ENCODE measurements around the gene CERS1.

CERS1 gene

GRCh38 chr19:18831524-18832305, 64.2 kb downstream of the CERS1 start, which contains the start of gene UPF1:
TSS of gene UPF1 (plus strand) at chr19:18831959. CDS start at chr19:18832210, 251 bp downstream.
- TF ChIP-seq POLR2A (IDR thresholded peaks at IDR 0.05; ENCODE audit: low read depth, low read length) = peak; percentile 93
- FAIRE-seq = no peak
- DNase-seq (ENCODE audit: insufficient read length, low spot score) = peak; percentile 95

GRCh38 chr19:18830488-18830887, 65.5 kb downstream of the CERS1 start:
- FAIRE-seq = no peak
- DNase-seq (ENCODE audit: insufficient read length, low spot score) = no peak
- TF ChIP-seq POLR2A (IDR thresholded peaks at IDR 0.05; ENCODE audit: low read depth, low read length) = no peak

- FAIRE-seq = no peak
- no peak for TF ChIP-seq POLR2A (IDR thresholded peaks at IDR 0.05; ENCODE audit: low read depth, low read length)
- no peak for DNase-seq (ENCODE audit: insufficient read length, low spot score)
These were observed 67.2 kb downstream of the CERS1 start for GRCh38 chr19:18828786-18829185.

Data from H54 (cell line).